Stimulated activated CD8-positive, alpha-beta memory T cell treated with anti-CD3 and anti-CD28 coated beads, Interleukin-15, amount 100 ng/mL, for 4 hours (primary cell): ENCODE measurements around the gene PSMA4.
"Not testable (repeated sequence)": the region's sequence is repeated elsewhere in the genome, so short reads cannot be mapped to it uniquely, and the experiment has no call there.

ENCODE experiments used
- DNase-seq, 2 donors: peaks; one replicate each; pipeline ENCODE4 v3.0.0-alpha.2; 2020; ENCODE audit warnings: low read depth in 2 of 2

The PSMA4 gene

DNA sequence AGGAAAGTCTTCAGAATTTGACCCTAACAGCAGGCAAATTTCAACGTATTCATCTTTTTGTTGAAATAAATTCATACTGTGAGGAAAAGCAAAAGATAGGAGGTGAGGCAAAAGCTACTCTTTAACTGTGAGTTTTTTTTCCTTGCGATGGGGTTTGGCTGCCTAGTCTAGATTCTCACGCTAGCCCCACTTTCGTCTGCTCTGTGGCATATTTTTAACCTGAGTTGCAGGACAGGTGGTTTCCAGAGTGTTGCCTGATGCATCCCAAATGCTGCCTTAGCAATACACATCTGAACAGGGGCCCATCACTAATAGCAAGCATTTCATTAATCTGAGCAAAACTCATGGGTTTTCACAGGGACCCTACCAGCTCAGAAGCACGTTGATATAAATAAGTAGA, 11.7 kb downstream of the PSMA4 start:
- DNase-seq: no peak

GRCh38 chr15:78552597-78552996, 12.4 kb downstream of the PSMA4 start:
- DNase-seq: no peak

DNA sequence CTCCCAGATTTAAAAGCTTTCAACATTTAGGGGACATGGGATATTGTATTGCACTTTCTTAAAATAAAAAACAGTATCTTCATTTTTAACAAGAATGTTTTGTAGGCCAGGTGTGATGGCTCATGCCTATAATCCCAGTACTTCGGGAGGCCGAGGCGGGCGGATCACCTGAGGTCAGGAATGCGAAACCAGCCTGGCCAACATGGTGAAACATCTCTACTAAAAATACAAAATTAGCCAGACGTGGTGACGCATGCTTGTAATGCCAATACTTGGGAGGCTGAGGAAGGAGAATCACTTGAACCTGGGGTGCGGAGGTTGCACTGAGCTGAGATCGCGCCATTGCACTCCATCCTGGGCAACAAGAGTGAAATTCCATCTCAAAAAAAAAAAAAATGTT, 20.0 kb downstream of the PSMA4 start:
- DNase-seq: not testable (repeated sequence)

DNA sequence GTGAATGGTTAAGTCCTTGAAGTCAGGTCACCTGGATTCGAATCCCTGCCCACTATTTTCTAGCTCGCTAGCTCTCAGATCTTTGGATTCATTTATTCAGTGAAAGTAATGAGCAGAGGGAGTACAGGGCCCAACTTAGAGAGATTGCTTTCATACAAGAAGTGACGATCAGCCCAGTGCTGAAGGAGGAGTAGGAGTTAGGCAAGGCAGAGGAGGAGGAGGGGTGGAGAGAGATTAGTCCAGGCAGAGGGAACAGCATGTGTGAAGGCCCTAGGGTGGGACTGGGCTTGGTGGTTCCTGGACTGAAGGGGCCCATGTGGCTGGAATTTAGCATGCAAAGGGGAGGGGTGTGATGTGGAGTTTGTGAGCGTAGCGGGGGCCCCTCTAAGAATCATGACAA, 21.2 kb downstream of the PSMA4 start:
- DNase-seq: no peak

DNA sequence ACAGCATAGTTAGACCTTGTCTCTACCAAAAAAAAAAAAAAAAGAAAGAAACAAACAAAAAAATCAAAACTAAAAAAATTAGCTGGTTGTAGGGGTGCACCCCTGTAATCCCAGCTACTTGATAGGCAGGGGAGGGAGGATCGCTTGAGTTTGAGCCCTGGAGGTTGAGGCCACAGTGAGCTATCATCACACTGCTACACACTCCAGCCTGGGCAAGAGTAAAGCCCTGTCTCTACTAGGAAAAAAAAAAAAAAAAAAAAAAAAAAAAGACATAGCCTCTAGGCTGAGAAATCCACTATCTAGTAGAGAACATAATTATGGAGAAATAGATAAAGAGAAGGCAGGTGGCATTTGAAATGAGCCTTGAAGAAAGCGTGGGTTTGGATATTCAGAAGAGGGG, 22.8 kb downstream of the PSMA4 start:
- DNase-seq: no peak

GRCh38 chr15:78564743-78565096, 24.5 kb downstream of the PSMA4 start:
- DNase-seq: no peak

- DNase-seq: peak; percentile 57 to 62
These were observed 25.1 kb downstream of the PSMA4 start, which contains the start of gene CHRNA5 for GRCh38 chr15:78565097-78565950. Gene CHRNA5 (plus strand): TSS chr15:78565520. CDS start chr15:78565720, 200 bp downstream.

- no peak for DNase-seq
These were observed 25.9 kb downstream of the PSMA4 start for GRCh38 chr15:78565951-78566774.

- no peak for DNase-seq
These were observed 27.3 kb downstream of the PSMA4 start for GRCh38 chr15:78567531-78567930.

GRCh38 chr15:78570710-78571109, 30.5 kb downstream of the PSMA4 start:
- DNase-seq: no peak

DNA sequence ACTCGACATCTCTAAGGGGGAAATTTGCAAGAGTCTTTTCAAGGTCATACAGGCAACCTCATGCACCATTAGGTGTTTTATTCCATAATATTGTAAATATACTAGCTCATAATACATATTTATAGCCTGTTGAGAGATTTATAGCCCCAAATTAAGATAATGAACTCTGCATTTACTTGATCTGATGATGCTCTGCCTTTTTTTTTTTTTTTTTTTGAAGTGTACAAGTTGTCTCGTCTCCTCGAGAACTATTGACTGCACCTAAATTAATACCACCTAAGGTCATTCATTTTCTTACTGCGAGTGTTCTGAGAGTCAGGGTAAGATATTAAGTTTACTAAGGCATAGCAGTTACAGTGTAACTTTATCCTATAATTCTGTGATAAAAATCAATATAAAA, 31.1 kb downstream of the PSMA4 start:
- no peak for DNase-seq

DNA sequence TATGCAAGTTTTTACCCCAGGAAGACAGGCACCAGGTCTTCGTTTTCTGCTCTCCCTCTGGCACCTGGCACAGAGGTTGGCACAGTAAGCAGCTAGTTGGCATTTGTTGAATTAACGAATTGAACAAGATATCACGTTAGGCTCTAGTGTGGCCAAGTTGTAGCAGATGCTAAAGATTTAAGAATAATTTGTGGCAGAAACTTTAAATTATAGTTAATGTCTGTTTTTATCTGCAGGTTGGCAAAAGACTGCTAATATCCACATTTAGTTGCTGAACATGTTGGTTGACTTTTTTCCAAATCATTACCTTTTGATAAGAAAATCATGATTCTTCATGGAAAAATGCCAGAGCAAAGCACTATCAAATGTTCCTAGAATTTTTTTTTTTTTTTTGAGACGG, 33.2 kb downstream of the PSMA4 start:
- no peak for DNase-seq

- no peak for DNase-seq
These were observed 34.7 kb downstream of the PSMA4 start for GRCh38 chr15:78574944-78575343.

DNA sequence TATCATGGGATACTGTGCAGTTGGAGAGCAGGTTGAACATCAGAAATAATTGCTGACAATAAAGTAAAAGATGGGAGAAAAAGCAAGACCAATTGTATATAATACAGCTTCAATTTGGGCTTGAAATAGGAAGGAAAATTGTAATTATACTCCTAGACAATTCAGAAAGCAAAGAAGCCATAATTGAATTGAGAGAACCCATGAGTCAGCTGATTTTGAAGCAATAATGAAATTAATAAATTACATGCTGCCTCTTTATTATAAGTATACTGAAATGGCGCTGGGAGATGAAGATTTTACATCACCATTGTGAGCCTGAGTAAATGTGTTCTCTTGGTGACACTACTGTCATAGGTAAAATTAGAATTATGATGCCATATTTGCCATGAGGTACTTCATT, 57.3 kb downstream of the PSMA4 start:
- no peak for DNase-seq

DNA sequence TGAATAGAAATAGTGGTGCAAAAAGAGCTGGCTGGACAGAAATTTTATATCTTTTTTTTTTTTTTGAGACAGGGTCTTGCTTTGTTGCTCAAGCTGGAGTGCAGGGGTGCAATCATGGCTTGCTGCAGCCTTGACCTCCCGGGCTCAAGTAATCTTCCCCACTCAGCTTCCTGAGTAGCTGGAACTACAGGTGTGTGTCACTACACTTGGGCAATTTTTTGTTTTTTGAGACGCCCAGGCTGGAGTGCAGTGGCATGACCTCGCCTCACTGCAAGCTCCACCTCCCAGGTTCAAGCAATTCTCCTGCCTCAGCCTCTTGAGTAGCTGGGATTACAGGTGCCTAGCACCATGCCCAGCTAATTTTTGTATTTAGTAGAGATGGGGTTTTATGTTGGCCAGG, 58.1 kb downstream of the PSMA4 start:
- DNase-seq: no peak

DNA sequence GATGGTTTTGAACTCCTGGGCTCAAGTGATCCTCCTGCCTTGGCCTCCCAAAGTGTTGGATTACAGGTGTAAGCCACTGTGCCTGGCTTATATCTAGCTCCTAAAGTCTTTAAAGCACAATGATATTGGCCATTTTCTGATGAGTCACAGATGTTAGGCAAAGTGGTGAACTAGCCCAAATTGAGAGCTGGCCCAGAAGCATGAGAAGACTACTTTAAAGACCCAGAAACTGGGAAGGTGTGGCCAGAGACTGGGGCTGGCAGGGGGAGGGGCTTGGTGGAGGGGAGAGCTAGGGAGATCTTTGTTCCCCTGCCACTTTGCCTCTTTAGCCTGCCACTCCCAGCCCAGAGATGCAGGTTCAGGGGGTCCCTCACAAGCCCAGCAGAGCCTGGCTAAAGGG, 58.9 kb downstream of the PSMA4 start:
- DNase-seq: no peak
